ENCODE results near the gene C11orf87.

The C11orf87 gene

DNA sequence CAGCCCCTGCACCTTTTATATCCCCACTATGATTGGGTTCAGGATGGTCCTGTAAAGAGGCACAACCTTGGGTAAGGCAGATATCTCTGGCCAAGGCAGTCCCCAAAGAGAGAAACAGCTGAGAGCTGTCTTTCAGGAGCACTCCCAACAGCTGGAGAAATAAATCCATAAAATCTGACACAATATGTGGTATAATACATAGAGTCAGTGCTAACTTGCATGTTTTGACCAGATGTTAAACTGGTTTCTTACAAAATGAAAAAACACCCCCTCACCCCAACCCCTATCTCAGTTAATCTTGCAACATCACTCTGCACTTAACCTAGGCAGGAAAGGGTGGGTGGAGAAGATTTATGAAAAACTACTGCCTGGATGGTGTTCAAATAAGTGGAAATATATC, 44.0 kb upstream of the C11orf87 start:
- H3K4me3 ChIP-seq (ENCODE audit: low read depth, low read length), result no peak overlapping the region
- no peaks in the 10 kb centered on the region for H3K4me1 ChIP-seq
- H3K9me3 ChIP-seq (ENCODE audit: control insufficient read depth, low read length), result no peaks in the 10 kb centered on the region
- H3K4me2 ChIP-seq (ENCODE audit: low read length), result no peak overlapping the region
- H3K9ac ChIP-seq, result no peak overlapping the region
- no peak overlapping the region for H2AFZ ChIP-seq
- H3K27ac ChIP-seq, result no peak overlapping the region
- TF ChIP-seq, protein P1, sequence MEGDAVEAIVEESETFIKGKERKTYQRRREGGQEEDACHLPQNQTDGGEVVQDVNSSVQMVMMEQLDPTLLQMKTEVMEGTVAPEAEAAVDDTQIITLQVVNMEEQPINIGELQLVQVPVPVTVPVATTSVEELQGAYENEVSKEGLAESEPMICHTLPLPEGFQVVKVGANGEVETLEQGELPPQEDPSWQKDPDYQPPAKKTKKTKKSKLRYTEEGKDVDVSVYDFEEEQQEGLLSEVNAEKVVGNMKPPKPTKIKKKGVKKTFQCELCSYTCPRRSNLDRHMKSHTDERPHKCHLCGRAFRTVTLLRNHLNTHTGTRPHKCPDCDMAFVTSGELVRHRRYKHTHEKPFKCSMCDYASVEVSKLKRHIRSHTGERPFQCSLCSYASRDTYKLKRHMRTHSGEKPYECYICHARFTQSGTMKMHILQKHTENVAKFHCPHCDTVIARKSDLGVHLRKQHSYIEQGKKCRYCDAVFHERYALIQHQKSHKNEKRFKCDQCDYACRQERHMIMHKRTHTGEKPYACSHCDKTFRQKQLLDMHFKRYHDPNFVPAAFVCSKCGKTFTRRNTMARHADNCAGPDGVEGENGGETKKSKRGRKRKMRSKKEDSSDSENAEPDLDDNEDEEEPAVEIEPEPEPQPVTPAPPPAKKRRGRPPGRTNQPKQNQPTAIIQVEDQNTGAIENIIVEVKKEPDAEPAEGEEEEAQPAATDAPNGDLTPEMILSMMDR (IDR thresholded peaks at IDR 0.05), result no peak
- H3K27me3 ChIP-seq (ENCODE audit: control insufficient read depth, insufficient read depth, low read length), result no peaks in the 10 kb centered on the region
- H3K79me2 ChIP-seq, result no peaks in the 10 kb centered on the region
- H3K36me3 ChIP-seq (ENCODE audit: control insufficient read depth, insufficient read depth, low read length), result no peaks in the 10 kb centered on the region

DNA sequence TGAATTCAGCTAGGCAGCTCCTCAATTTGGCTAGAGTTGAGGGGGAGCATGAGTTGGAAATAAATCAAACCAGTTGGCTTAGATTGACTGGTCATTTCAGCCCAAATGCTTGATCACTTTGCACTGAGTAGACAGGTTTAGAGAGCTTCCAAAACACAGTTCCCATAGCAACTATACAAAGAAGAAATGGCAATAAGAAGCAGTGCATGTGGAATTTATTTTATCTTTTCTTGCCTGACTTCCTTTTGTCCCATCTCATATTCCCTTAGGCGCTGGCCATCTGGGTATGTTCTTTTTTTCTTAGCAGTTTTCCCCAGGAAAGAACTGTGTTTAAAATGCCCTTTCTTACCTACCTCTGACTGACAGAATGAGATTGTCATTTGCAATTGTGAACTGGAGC, 38.7 kb upstream of the C11orf87 start:
- Histone ChIP-seq H3K27me3 (ENCODE audit: control insufficient read depth, insufficient read depth, low read length) (no peaks in the 10 kb centered on the region), H3K4me3 (ENCODE audit: low read depth, low read length) (no peak overlapping the region), H3K9me3 (ENCODE audit: control insufficient read depth, low read length) (no peaks in the 10 kb centered on the region)

DNA sequence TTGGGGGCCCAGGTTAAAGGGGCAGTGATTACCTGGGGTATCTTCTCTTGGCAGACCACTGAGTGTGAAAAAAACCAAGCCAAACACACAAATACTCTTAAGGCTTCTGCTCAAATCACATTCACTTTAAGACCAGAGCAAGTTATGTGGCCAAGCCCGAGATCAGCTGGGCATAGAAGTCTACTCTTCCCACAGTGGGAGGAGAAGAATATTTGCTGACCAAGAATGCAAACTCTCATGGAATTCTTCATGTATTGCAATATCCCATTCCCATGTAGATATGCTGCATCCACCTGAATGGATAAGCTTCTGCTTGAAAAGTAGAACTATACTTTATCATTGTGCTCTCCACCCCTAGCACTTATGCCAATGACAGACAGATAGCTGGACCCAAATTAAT, 37.1 kb upstream of the C11orf87 start:
- Histone ChIP-seq H3K4me2 (ENCODE audit: low read length) (no peak overlapping the region), H3K9ac (no peak overlapping the region), H3K36me3 (ENCODE audit: control insufficient read depth, insufficient read depth, low read length) (no peaks in the 10 kb centered on the region), H3K4me1 (no peaks in the 10 kb centered on the region), H3K4me3 (ENCODE audit: low read depth, low read length) (no peak overlapping the region), H3K79me2 (no peaks in the 10 kb centered on the region), H3K27ac (no peak overlapping the region), H2AFZ (no peak overlapping the region), H3K27me3 (ENCODE audit: control insufficient read depth, insufficient read depth, low read length) (no peaks in the 10 kb centered on the region), H3K9me3 (ENCODE audit: control insufficient read depth, low read length) (no peaks in the 10 kb centered on the region)
- TF ChIP-seq, protein P1 (IDR thresholded peaks at IDR 0.05), result no peak

More for the DNA sequence above, 38.7 kb upstream of the C11orf87 start:
- TF ChIP-seq, protein P1 (IDR thresholded peaks at IDR 0.05), result no peak
- H3K36me3 ChIP-seq (ENCODE audit: control insufficient read depth, insufficient read depth, low read length), result no peaks in the 10 kb centered on the region
- H2AFZ ChIP-seq, result no peak overlapping the region
- no peaks in the 10 kb centered on the region for H3K4me1 ChIP-seq
- H3K79me2 ChIP-seq, result no peaks in the 10 kb centered on the region
- H3K27ac ChIP-seq, result no peak overlapping the region
- no peak overlapping the region for H3K4me2 ChIP-seq (ENCODE audit: low read length)
- no peak overlapping the region for H3K9ac ChIP-seq

DNA sequence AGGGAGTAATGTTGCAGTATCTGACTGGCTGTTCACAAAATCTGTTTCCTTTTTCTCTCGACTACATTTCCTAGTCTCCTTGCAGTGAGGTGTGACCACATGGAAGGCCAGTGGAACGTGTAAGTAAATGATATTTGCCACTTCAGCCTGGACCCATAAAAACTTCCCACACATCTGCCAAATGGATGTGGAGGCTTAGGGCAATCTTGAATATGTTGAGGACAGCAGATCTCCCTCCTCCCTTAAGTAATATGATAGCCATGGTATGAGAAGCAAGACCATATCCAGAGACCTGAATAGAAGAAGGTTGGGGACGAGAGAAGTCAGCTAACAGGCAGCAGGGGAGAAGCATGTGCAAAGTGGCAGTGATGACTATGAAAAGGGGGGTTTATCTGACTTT, 33.0 kb upstream of the C11orf87 start:
- no peaks in the 10 kb centered on the region for H3K9me3 ChIP-seq (ENCODE audit: control insufficient read depth, low read length)
- no peaks in the 10 kb centered on the region for H3K79me2 ChIP-seq
- no peaks in the 10 kb centered on the region for H3K4me1 ChIP-seq
- no peak overlapping the region for H3K4me3 ChIP-seq (ENCODE audit: low read depth, low read length)
- H3K4me2 ChIP-seq (ENCODE audit: low read length), result no peak overlapping the region
- no peaks in the 10 kb centered on the region for H3K36me3 ChIP-seq (ENCODE audit: control insufficient read depth, insufficient read depth, low read length)
- TF ChIP-seq, protein P1 (IDR thresholded peaks at IDR 0.05), result no peak
- H3K27me3 ChIP-seq (ENCODE audit: control insufficient read depth, insufficient read depth, low read length), result no peaks in the 10 kb centered on the region
- H2AFZ ChIP-seq, result no peak overlapping the region
- H3K27ac ChIP-seq, result no peak overlapping the region
- no peak overlapping the region for H3K9ac ChIP-seq

DNA sequence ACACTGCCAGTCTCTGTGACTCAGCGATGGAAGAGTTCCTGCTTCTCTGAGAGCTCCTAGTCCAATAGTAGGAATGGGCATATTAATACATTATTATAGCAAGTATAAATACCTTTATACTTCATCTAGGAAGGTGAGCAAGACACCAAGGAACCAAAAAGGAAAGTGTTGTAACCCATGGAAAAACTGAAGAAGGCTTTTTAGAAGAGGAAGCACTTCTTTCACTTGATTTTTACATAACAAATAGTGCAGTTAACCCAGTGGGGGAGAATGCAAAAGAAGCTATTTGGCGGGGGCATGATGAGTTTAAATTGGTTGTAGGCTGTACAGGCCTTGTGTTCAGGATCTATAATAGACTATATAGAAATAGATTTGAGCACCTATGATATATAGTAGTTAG, 31.2 kb upstream of the C11orf87 start:
- H3K27ac ChIP-seq, result no peak overlapping the region
- H3K36me3 ChIP-seq (ENCODE audit: control insufficient read depth, insufficient read depth, low read length), result no peaks in the 10 kb centered on the region
- no peaks in the 10 kb centered on the region for H3K27me3 ChIP-seq (ENCODE audit: control insufficient read depth, insufficient read depth, low read length)
- H3K9ac ChIP-seq, result no peak overlapping the region
- no peak overlapping the region for H3K4me2 ChIP-seq (ENCODE audit: low read length)
- H3K4me3 ChIP-seq (ENCODE audit: low read depth, low read length), result no peak overlapping the region
- H3K9me3 ChIP-seq (ENCODE audit: control insufficient read depth, low read length), result no peaks in the 10 kb centered on the region
- TF ChIP-seq, protein P1 (IDR thresholded peaks at IDR 0.05), result no peak
- no peaks in the 10 kb centered on the region for H3K4me1 ChIP-seq
- no peaks in the 10 kb centered on the region for H3K79me2 ChIP-seq
- no peak overlapping the region for H2AFZ ChIP-seq

Measured in parathyroid adenoma (tissue), 2 donors.